Neutrophil (primary cell): ENCODE data around the gene DES.

ENCODE experiments used
- H3K27ac ChIP-seq: fragments of 200-600 bp; sonication (generic); 2 replicates; pipeline ENCODE4 v1.5.1; 2016; ENCODE audit warnings: mild to moderate bottlenecking, moderate library complexity
- H3K27me3 ChIP-seq: fragments of 200-600 bp; sonication (generic); 2 replicates; pipeline ENCODE4 v1.6.0; 2016; ENCODE audit warnings: mild to moderate bottlenecking
- H3K36me3 ChIP-seq: fragments of 200-600 bp; sonication (generic); 2 replicates; pipeline ENCODE4 v1.5.1; 2017
- H3K4me1 ChIP-seq, 2 experiments: fragments of 200-600 bp in 1 of 2; sonication (generic) in 1 of 2; 1 replicate in 1 of 2; 2 replicates in 1 of 2; pipeline versions ENCODE4 v1.5.1 to v1.6.1; 2013 to 2016; ENCODE audit warnings: low read depth in 1 of 2, low read length in 1 of 2, mild to moderate bottlenecking in 1 of 2, moderate library complexity in 1 of 2; ENCODE audit not compliant: control insufficient read depth in 1 of 2, insufficient read depth in 1 of 2
- H3K4me3 ChIP-seq, 2 experiments: fragments of 200-600 bp in 1 of 2; sonication (generic) in 1 of 2; 1 replicate in 1 of 2; 2 replicates in 1 of 2; pipeline ENCODE4 v1.5.1; 2013 to 2016; ENCODE audit warnings: low read depth in 1 of 2, low read length in 1 of 2, mild to moderate bottlenecking in 1 of 2, moderate library complexity in 1 of 2
- H3K9me3 ChIP-seq: fragments of 200-600 bp; sonication (generic); 2 replicates; pipeline ENCODE4 v1.5.1; 2016
- TF ChIP-seq, protein P1 (sequence below): fragments of 200-600 bp; sonication (generic); IDR thresholded peaks from 2 replicates; pipeline ENCODE4 v1.5.1; 2016; ENCODE audit warnings: antibody characterized with exemption

DES gene

DNA sequence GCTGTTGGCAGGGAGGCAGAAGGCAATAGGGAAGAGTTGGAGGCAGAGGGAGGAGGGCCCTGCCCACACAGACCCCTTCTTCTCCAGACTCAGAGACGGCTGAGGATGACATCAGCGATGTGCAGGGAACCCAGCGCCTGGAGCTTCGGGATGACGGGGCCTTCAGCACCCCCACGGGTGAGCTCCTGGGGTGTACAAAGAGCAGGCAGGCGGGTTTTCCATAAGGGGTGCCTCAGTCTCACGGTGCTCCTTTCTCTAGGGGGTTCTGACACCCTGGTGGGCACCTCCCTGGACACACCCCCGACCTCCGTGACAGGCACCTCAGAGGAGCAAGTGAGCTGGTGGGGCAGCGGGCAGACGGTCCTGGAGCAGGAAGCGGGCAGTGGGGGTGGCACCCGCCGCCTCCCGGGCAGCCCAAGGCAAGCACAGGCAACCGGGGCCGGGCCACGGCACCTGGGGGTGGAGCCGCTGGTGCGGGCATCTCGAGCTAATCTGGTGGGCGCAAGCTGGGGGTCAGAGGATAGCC lies 26.5 kb downstream of the DES start:
- Histone ChIP-seq H3K36me3 (no peaks in the 10 kb centered on the region), H3K27ac (no peak overlapping the region), H3K9me3 (no peaks in the 10 kb centered on the region), H3K4me1 (no peaks in the 10 kb centered on the region), H3K4me3 (no peak overlapping the region), H3K27me3 (peaks cover 100% of the 10 kb centered on the region)
- TF ChIP-seq, protein P1, sequence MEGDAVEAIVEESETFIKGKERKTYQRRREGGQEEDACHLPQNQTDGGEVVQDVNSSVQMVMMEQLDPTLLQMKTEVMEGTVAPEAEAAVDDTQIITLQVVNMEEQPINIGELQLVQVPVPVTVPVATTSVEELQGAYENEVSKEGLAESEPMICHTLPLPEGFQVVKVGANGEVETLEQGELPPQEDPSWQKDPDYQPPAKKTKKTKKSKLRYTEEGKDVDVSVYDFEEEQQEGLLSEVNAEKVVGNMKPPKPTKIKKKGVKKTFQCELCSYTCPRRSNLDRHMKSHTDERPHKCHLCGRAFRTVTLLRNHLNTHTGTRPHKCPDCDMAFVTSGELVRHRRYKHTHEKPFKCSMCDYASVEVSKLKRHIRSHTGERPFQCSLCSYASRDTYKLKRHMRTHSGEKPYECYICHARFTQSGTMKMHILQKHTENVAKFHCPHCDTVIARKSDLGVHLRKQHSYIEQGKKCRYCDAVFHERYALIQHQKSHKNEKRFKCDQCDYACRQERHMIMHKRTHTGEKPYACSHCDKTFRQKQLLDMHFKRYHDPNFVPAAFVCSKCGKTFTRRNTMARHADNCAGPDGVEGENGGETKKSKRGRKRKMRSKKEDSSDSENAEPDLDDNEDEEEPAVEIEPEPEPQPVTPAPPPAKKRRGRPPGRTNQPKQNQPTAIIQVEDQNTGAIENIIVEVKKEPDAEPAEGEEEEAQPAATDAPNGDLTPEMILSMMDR = no peak

DNA sequence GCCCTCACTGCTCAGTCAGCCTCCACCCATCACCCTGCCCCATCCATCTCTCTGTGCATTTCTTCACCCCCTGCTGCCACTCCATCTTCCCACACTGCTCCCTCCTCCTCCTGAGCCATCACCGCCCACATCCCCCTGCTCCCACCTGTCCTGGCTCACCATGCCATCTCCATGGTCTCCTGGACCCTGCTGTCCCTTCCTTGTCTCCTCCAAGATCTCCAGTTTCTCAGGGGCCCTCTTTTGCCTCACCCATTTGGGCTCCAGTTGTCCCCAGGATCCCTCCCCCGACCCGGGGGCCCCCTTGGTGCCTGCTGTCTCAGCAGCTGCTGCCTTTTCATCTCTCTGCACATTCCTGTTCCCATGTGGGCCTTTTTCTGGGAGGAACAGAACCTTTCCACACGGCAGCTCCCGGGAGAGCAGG lies 27.1 kb downstream of the DES start:
- Histone ChIP-seq H3K27ac (no peak overlapping the region), H3K36me3 (no peaks in the 10 kb centered on the region), H3K27me3 (peaks cover 100% of the 10 kb centered on the region), H3K9me3 (no peaks in the 10 kb centered on the region), H3K4me3 (no peak overlapping the region), H3K4me1 (no peaks in the 10 kb centered on the region)
- TF ChIP-seq, protein P1 = no peak

DNA sequence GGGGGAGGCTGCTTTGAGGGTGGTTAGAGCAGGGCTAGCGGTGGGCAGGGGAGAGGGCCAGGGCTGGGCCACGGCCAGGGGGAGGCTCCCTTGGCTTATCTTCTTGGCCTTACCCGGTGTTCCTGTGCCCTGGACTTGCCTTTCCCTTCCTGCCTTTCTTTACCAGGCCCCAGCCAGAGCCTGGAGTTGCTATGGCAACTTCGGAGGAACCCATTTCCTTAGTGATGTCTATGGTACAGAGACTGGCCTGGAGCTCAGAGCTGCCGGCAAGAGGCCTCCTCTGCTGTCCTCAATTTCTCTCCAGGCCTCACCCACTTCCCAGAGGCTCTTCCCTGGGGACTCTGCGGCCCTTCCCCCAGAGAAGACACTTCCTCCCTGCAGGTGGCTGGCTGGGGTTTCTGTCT lies 27.9 kb downstream of the DES start:
- H3K4me3 ChIP-seq = no peak overlapping the region
- no peak overlapping the region for H3K27ac ChIP-seq

GRCh38 chr2:219446689-219447088 lies 28.5 kb downstream of the DES start:
- no peaks in the 10 kb centered on the region for H3K36me3 ChIP-seq
- peaks cover 100% of the 10 kb centered on the region for H3K27me3 ChIP-seq
- H3K27ac ChIP-seq = no peak overlapping the region
- TF ChIP-seq, protein P1 = no peak
- no peak overlapping the region for H3K4me3 ChIP-seq
- H3K4me1 ChIP-seq = no peaks in the 10 kb centered on the region
- no peaks in the 10 kb centered on the region for H3K9me3 ChIP-seq

More for the DNA sequence above, 27.9 kb downstream of the DES start:
- TF ChIP-seq, protein P1 = no peak
- Histone ChIP-seq H3K27me3 (peaks cover 100% of the 10 kb centered on the region), H3K9me3 (no peaks in the 10 kb centered on the region), H3K4me1 (no peaks in the 10 kb centered on the region), H3K36me3 (no peaks in the 10 kb centered on the region)

DNA sequence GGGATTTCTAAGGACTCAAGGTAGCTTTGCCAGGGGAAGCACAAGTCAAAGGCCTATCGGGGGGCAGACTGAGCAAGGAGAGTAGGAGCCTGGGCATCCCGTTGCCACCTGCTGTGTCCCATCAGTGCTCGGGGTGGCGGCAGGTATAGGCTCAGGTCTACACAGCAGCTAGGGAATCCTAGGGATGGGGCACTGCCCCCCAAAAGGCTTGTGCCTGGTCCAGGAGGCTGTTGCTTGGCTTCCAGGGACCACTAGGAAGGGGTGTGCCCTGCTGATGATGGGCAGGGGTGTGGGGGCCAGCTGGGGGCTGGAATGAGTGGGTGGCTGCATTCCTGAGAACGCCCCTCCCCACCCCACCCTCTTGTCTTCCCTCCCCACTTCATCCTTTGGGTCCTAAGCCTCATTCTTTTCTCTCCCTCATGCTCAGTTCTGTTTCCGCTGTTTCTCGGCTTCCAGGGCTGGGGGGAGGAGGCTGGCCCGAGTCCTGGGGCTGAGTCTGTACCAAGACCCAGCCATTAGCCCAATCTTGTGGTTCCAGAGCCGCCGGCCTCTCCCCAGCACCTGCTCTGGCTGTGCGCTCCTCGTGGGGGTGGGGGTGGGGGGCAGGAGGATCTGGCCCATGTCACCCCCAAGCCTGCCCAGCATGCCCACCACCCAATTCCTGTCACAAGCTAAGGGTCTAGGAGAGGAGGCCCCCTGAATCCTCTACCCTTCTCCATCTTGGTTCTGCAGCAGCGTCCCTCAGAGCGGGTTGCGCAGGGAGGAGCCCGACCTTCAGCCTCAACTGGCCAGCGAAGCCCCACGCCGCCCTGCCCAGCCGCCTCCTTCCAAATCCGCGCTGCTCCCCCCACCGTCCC lies 29.3 kb downstream of the DES start:
- Histone ChIP-seq H3K9me3 (no peaks in the 10 kb centered on the region), H3K4me3 (no peak overlapping the region), H3K27me3 (peaks cover 100% of the 10 kb centered on the region), H3K27ac (no peak overlapping the region), H3K4me1 (no peaks in the 10 kb centered on the region), H3K36me3 (no peaks in the 10 kb centered on the region)
- TF ChIP-seq, protein P1 = no peak
